Keratinocyte (primary cell): ENCODE measurements around the gene GJD2. TPM values are rescaled to one million over a fixed set of nuclear protein-coding genes. Genes with fewer than 3 reads are reported as not detected.

Experiments
- DNase-seq: peaks from one replicate; pipeline ENCODE4 v3.0.0-alpha.2; 2011; ENCODE audit warnings: low read depth, missing footprints, low spot score
- FAIRE-seq: peaks from 2 replicates; lab custom pipeline; 2011; peaks lifted over from hg19 to GRCh38; lab: Jason Lieb, UNC
- H2AFZ ChIP-seq: 2 replicates; pipeline ENCODE4 v1.6.0; 2012; ENCODE audit warnings: low read length, control low read depth, inconsistent platforms; ENCODE audit not compliant: control insufficient read depth
- H3K27ac ChIP-seq: 2 replicates; pipeline ENCODE4 v1.5.1; 2011; ENCODE audit warnings: low read length; ENCODE audit not compliant: control insufficient read depth, insufficient read depth
- H3K27me3 ChIP-seq: 3 replicates; pipeline ENCODE4 v1.6.0; 2011; ENCODE audit warnings: low read length; ENCODE audit not compliant: control insufficient read depth, insufficient read depth; ENCODE audit errors: extremely low read depth
- H3K36me3 ChIP-seq, 2 experiments: 2 replicates in 1 of 2; 3 replicates in 1 of 2; pipeline ENCODE4 v1.5.1; 2011; ENCODE audit warnings: low read length in 2 of 2, mild to moderate bottlenecking in 1 of 2; ENCODE audit not compliant: control insufficient read depth in 2 of 2, insufficient read depth in 2 of 2; ENCODE audit errors: extremely low read depth in 1 of 2
- H3K4me1 ChIP-seq: 3 replicates; pipeline ENCODE4 v1.5.1; 2011; ENCODE audit warnings: low read length; ENCODE audit not compliant: control insufficient read depth, insufficient read depth; ENCODE audit errors: extremely low read depth
- H3K4me2 ChIP-seq: 3 replicates; pipeline ENCODE4 v1.6.0; 2011; ENCODE audit warnings: low read depth, low read length; ENCODE audit not compliant: control insufficient read depth, insufficient read depth; ENCODE audit errors: extremely low read depth
- H3K4me3 ChIP-seq, 3 experiments: fragments of 200-600 bp in 1 of 3; sonication (generic) in 1 of 3; 2 replicates in 2 of 3; 3 replicates in 1 of 3; pipeline ENCODE4 v1.5.1; 2011 to 2016; ENCODE audit warnings: low read length in 3 of 3, mild to moderate bottlenecking in 3 of 3, control low read depth in 2 of 3, inconsistent platforms in 1 of 3, low read depth in 1 of 3, mixed read lengths in 1 of 3, mixed run types in 1 of 3, moderate library complexity in 1 of 3; ENCODE audit not compliant: control insufficient read depth in 2 of 3, insufficient read depth in 2 of 3; ENCODE audit errors: extremely low read depth in 1 of 3
- H3K79me2 ChIP-seq: 2 replicates; pipeline ENCODE4 v1.6.0; 2012; ENCODE audit warnings: low read length; ENCODE audit not compliant: control insufficient read depth, insufficient read depth
- H3K9ac ChIP-seq: 3 replicates; pipeline ENCODE4 v1.6.0; 2011; ENCODE audit warnings: low read length; ENCODE audit not compliant: control insufficient read depth, insufficient read depth; ENCODE audit errors: extremely low read depth
- H3K9me1 ChIP-seq: 3 replicates; pipeline ENCODE4 v1.6.0; 2011; ENCODE audit warnings: low read length; ENCODE audit not compliant: control insufficient read depth, insufficient read depth; ENCODE audit errors: extremely low read depth
- H3K9me3 ChIP-seq: 2 replicates; pipeline ENCODE4 v1.5.1; 2012; ENCODE audit warnings: low read depth, low read length; ENCODE audit not compliant: control insufficient read depth
- H4K20me1 ChIP-seq: 3 replicates; pipeline ENCODE4 v1.6.0; 2011; ENCODE audit warnings: low read length; ENCODE audit not compliant: control insufficient read depth, insufficient read depth; ENCODE audit errors: extremely low read depth
- EZH2 ChIP-seq: IDR thresholded peaks from one replicate; pipeline ENCODE4 v1.6.1; 2012; ENCODE audit warnings: inconsistent platforms, mild to moderate bottlenecking, low read length, moderate library complexity
- dilution Hi-C: fragments of 300-500 bp; cut with MboI; formaldehyde crosslinking; loops from one replicate; pipeline ENCODE4 v1.7.0; 2020; ENCODE audit warnings: low sequenced_read_pairs; ENCODE audit not compliant: extremely low pct_ligation_motif_present
- polyA plus RNA-seq, 5 experiments: library from polyadenylated mRNA; depleted of rRNA in 3 of 5; stranded (reverse) in 3 of 5; stranded (forward) in 1 of 5; unstranded in 1 of 5; fragments of >200 nt; gene quantifications; 1 replicate in 1 of 5; 2 replicates in 3 of 5; 3 replicates in 1 of 5; pipeline versions ENCODE4 v1.2.1 to v1.2.3, GENCODE V29; 2011 to 2012; ENCODE audit warnings: missing spikeins in 2 of 5, low read depth in 1 of 5, low replicate concordance in 1 of 5
- TF ChIP-seq, protein P1 (sequence below), 3 experiments: IDR thresholded peaks in 1 of 3; conservative IDR thresholded peaks in 1 of 3; optimal IDR thresholded peaks in 1 of 3; 2 replicates in 2 of 3; 3 replicates in 1 of 3; pipeline versions ENCODE3 to v1.5.1; 2011; ENCODE audit warnings: low read length in 3 of 3, mild to moderate bottlenecking in 3 of 3, moderate library complexity in 2 of 3, control low read depth in 1 of 3, inconsistent platforms in 1 of 3; ENCODE audit not compliant: insufficient read depth in 2 of 3; ENCODE audit errors: extremely low read depth in 1 of 3

The GJD2 gene
- polyA plus RNA-seq, 1 donor (not counting 4 experiments of a cell fraction or from before 2014, with no cell fraction given), result not detected

DNA sequence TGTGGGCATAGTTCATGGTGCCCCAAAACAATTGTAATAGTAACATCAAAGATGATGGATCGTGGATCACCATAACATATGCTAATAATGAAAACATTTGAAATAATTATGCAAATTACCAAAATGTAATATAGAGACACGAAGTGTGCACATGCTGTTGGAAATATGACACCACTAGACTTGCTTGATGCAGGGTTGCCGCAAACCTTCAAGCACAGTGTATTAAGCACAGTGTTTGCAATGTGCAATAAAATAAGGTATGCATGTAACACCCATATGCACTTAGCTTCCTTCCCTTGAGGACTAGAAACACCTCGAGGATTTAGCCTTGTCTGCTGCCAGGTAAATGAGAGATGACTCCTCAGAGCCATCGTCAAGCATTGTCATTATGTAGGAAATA is 10.9 kb upstream of the GJD2 start:
- Histone ChIP-seq H3K4me2 (no peak overlapping the region), H3K79me2 (no peaks in the 10 kb centered on the region), H3K27ac (no peak overlapping the region), H3K9ac (no peak overlapping the region), H3K4me1 (no peaks in the 10 kb centered on the region), H3K36me3 (no peaks in the 10 kb centered on the region), H3K4me3 (no peak overlapping the region), H4K20me1 (no peaks in the 10 kb centered on the region), H3K9me1 (no peaks in the 10 kb centered on the region), H3K27me3 (peaks cover 4% of the 10 kb centered on the region), H2AFZ (no peak overlapping the region), H3K9me3 (no peaks in the 10 kb centered on the region)
- FAIRE-seq, result no peak
- TF ChIP-seq, protein P1, sequence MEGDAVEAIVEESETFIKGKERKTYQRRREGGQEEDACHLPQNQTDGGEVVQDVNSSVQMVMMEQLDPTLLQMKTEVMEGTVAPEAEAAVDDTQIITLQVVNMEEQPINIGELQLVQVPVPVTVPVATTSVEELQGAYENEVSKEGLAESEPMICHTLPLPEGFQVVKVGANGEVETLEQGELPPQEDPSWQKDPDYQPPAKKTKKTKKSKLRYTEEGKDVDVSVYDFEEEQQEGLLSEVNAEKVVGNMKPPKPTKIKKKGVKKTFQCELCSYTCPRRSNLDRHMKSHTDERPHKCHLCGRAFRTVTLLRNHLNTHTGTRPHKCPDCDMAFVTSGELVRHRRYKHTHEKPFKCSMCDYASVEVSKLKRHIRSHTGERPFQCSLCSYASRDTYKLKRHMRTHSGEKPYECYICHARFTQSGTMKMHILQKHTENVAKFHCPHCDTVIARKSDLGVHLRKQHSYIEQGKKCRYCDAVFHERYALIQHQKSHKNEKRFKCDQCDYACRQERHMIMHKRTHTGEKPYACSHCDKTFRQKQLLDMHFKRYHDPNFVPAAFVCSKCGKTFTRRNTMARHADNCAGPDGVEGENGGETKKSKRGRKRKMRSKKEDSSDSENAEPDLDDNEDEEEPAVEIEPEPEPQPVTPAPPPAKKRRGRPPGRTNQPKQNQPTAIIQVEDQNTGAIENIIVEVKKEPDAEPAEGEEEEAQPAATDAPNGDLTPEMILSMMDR (optimal IDR thresholded peaks at IDR 0.05 in 1 of 3, IDR thresholded peaks at IDR 0.05 in 1 of 3, conservative IDR thresholded peaks at IDR 0.05 in 1 of 3; ENCODE audit: extremely low read depth in 1 of 3, insufficient read depth in 2 of 3, low read length in 3 of 3), result no peak
- TF ChIP-seq EZH2, result no peak
- DNase-seq, result no peak
- dilution Hi-C loops, result no loop called here

DNA sequence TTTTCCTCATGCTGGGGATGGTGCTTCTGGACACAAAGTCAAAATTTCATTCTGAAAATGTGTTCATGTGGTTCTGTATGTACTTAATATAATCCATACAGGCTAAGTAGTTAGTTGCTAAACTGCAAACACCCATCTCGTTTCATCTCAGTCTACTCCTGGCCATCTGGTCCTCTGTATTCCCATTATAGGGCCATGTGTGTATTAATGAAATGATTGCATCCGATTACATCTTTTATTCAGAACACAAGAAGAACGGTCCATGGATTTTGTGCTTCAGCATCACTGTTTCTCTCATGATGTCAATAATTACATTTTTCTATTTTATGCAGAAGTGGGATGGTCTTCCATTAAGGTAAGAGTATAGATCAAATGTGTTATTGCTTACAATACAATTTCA is 6.1 kb upstream of the GJD2 start:
- no peak for TF ChIP-seq EZH2
- Histone ChIP-seq H3K9me3 (no peaks in the 10 kb centered on the region), H3K9me1 (no peaks in the 10 kb centered on the region), H3K4me2 (no peak overlapping the region), H2AFZ (no peak overlapping the region), H3K36me3 (no peaks in the 10 kb centered on the region), H4K20me1 (no peaks in the 10 kb centered on the region), H3K27ac (no peak overlapping the region), H3K9ac (no peak overlapping the region), H3K79me2 (no peaks in the 10 kb centered on the region), H3K27me3 (peaks cover 18% of the 10 kb centered on the region), H3K4me1 (no peaks in the 10 kb centered on the region), H3K4me3 (no peak overlapping the region)
- DNase-seq (no peak), FAIRE-seq (no peak)
- dilution Hi-C loops, result no loop called here

DNA sequence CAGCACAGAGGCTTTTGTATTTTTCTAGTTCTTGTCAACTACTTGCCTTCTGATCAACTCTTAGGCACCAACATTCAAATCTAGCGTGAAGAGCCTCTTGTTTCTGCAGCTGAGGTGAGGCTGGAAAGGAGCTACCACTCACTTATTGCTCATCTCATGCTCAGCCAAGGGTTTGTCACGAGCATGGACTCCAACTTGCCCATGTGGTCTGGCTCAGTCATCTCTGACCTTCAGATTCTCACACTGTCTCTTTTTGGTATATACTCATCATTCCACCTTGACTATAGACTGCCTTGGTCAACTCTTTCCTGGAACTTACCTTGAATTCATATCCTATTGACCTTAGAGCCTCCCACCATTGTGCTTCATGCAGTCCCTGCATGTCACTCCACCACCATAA is 5.2 kb upstream of the GJD2 start:
- Histone ChIP-seq H3K4me1 (no peaks in the 10 kb centered on the region), H3K27me3 (peaks cover 27% of the 10 kb centered on the region), H3K9ac (no peak overlapping the region), H3K9me1 (no peaks in the 10 kb centered on the region), H3K36me3 (no peaks in the 10 kb centered on the region), H3K4me2 (no peak overlapping the region), H2AFZ (no peak overlapping the region), H4K20me1 (no peaks in the 10 kb centered on the region), H3K27ac (no peak overlapping the region), H3K4me3 (no peak overlapping the region), H3K79me2 (no peaks in the 10 kb centered on the region), H3K9me3 (no peaks in the 10 kb centered on the region)
- dilution Hi-C loops, result no loop called here
- TF ChIP-seq EZH2, result no peak
- TF ChIP-seq, protein P1 (optimal IDR thresholded peaks at IDR 0.05 in 1 of 3, IDR thresholded peaks at IDR 0.05 in 1 of 3, conservative IDR thresholded peaks at IDR 0.05 in 1 of 3; ENCODE audit: extremely low read depth in 1 of 3, insufficient read depth in 2 of 3, low read length in 3 of 3), result no peak
- no peak for DNase-seq
- no peak for FAIRE-seq
